Fibroblast of skin of scalp (primary cell): ENCODE data around the gene AP1B1.
A peak's percentile ranks its signal among the peaks of the same experiment; 100 is the strongest.
"Not testable (repeated sequence)": the region's sequence is repeated elsewhere in the genome, so short reads cannot be mapped to it uniquely, and the experiment has no call there.

Source experiments
- DNase-seq: peaks from one replicate; pipeline ENCODE4 v3.0.0-alpha.2; 2013

The AP1B1 gene

DNA sequence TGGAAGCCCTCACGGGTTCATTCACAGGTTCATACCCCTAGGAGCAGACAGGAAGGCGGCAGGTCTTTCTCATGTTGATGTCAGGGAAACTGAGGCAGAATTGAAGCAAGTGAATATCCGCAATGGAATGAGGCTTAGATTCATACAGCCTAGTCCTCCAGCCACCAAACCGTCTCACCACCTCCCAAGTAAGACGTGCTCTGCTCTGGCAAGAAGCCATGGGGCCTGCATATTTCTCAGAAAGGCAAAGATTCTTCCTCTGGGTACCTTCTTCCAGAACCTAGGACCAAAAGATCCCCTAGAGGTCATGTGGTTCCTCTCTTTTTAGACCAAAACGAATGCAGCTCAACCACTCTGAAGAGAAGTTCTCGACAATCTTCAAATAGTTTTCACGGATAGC, 1.7 kb downstream of the AP1B1 start:
- DNase-seq = no peak

DNA sequence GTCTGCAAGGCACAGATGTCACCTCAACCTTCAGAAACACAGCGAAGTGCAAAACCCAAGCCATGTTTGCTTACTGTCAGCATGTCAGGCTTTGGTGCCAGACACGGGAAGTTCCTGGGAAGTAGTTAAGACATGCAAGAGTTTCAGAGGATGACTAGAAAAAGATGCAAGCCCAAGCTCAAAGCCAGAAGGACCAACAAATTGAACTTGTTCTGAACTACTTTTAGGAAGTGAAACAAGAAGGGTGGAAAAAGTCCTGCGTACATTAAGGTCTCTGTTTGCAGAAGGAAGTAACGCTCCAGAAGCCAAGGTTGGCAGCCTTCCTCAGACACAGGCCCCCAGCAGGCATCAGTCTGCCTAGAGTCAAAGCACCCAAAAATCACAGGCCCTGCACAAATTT, 2.6 kb downstream of the AP1B1 start:
- DNase-seq = no peak

DNA sequence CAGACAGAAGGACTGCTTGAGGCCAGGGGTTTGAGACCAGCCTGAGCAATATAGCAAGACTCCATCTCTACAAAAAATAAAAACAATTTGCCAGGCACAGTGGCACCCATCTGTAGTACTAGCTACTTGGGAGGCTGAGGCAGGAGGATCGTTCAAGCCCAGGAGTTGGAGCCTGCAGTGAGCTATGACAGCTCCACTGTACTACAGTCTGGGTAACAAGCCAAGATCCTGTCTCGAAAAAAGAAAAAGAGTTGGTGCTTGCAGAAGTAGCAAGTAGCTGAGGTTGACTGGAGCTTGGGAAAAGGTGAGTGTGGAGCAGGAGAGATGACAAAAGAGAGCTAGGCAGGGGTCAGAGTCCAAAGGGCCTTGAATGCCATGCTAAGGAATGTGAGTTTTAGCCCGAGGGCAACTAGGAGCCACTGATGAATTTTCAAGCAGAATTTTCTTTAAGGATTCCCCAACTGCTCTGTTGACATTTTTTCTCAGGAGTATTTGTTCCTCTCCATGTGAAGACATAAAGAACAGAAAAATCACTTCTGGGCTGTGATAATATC, 3.1 kb downstream of the AP1B1 start:
- no peak for DNase-seq

DNA sequence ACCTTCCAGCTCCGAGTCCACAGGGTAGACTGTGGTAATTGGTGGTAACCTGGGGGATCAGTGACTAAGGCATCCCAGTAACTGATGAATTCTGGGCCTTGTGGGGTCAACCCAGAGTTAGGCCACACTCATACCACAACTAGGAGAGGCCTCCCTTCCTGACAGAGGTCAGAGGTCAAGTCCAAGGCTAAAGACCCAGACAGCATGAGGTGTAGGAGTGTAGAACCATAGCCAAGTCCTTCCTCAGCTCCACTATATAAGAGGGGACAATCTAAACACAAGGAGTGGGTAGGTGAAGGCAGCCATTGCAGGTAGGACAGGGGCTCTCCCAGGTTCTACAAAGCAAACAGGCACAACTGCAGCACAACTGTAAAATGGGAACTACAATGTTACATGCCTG, 4.6 kb downstream of the AP1B1 start:
- no peak for DNase-seq

DNA sequence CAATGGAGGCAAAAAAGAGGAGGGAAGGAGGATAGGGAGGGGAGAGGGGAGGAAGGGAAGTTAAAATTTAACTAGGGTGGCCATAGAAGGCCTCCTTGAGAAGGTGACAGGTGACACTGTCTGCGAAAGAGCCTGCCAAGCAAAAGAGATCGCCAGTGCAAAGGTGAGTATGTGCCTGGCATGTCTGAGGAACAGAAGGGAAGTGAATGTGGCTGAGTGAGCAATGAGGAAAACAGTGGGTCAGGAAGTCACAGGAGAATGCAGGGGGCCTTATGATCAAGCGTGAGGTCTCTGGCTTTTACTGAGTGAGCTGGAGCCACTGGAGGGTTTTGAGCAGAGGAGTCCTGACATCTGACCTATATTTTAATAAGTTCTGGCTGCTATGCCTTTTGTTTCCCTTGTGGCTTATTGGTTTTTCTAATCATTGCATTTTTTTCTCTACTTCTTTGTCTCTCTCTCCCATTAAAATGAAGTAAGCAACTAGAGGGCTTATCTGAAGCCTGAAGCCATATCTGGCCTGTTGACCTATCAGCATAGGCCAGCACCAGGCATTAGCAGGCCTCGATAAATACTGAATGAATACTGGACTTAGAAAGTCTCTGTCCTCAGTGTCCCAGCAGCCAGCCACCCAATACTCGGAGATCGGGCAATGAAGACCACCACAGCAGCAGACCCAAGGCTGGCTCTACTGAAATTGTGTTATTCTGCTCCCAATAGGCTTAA, 5.6 kb downstream of the AP1B1 start:
- DNase-seq = no peak

DNA sequence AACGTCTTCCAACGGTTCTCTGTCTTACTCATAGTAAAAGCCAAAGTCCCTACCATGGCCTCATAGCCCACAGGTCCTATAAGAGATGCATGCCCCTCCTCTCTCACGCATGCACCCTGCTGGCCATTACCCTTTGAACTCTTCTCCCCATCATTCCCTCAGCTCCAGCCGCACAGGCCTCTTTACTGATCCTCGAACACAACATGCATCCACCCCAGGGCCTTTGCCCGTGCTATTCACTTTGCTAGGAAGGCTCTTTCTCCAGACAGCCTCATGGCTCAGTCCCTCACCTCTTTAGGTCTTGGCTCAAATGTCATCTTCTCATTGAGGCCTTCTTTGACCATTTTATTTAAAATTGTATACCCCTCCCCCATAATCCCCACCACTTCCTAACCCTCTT, 7.5 kb downstream of the AP1B1 start:
- no peak for DNase-seq

DNA sequence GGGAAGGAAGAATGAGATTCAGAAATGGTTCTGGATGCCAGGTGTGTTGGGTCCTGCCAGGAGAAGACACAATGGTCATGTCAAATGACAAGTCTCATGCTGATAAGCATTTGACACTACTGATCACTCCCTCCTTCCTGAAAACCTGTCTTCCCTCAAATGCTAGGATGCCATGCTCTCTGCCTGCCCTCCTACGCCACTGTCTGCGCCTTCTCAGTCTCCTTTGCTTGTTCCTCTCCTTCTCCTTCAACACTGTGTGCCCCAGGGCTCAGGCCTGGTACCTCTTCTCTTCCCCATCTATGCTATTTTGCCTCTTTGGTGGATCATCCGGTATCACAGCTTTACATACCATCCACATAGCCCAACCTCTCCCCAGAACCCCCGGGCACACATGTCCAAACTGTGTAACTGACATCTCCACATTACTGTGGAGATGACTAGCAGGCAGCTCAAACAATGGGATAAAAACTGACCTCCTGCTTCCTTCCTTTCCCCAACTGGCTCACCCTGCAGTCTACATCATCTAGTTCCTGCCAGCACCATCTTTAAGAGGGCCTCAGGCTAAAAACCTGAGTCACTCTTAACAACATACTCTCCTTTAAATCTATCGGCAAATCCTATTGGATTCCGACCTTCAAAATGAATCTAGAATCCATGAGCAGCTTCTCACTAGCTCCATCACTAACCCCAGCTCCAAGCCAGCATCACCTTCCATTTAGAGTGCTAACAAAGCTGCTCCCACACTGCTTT, 8.2 kb downstream of the AP1B1 start:
- DNase-seq = no peak

DNA sequence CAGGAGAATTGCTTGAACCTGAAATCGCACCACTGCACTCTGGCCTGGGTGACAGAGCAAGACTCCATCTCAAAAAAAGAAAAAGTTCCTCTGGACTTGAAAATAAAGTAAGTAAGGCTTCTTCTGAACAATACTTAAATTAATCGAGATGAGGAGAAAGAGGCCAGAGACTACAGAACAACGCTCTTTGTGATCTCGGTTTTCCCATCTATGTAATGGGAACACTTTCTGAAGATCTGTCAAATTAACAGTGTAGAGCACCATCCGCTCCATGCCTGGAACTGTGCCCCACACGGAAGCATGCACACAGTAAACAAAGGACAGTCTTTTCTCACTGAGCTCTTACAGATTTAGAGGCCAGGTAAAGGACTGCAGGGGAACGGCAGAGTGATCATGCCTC, 9.1 kb downstream of the AP1B1 start:
- no peak for DNase-seq

DNA sequence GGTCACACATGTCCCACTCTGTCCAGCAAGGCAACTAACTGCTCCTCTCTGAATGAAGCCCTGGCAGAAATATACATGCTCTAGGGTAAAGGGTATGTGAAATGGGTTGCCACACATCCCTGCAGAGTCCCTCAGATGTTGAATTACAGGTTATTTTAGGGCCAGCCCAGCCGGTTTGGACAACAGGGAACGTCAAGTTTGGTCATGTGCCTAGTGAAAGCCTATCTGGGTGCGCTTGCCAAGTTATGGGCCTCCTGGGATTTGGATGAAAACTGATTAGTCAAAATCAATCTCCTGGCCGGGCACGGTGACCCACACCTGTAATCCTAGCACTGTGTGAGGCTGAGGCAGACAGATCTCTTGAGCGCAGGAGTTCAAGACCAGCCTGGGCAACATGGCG, 10.4 kb downstream of the AP1B1 start:
- DNase-seq = no peak

DNA sequence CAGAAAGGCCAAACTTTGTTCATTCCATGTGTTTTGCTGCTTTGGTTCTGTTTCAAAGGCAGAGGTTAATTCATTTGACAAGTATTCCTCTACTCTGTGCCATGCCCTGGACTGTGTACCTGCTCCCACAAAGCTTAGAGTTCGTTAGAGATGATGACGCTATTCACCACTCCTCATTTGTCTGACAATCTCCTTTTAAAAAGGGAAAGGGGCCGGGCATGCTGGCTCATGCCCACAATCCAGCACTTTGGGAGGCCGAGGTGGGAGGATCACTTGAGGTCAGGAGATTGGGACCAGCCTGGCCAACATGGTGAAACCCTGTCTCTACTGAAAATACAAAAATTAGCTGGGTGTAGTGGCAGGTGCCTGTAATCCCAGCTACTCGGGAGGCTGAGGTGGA, 11.7 kb downstream of the AP1B1 start:
- not testable (repeated sequence) for DNase-seq

DNA sequence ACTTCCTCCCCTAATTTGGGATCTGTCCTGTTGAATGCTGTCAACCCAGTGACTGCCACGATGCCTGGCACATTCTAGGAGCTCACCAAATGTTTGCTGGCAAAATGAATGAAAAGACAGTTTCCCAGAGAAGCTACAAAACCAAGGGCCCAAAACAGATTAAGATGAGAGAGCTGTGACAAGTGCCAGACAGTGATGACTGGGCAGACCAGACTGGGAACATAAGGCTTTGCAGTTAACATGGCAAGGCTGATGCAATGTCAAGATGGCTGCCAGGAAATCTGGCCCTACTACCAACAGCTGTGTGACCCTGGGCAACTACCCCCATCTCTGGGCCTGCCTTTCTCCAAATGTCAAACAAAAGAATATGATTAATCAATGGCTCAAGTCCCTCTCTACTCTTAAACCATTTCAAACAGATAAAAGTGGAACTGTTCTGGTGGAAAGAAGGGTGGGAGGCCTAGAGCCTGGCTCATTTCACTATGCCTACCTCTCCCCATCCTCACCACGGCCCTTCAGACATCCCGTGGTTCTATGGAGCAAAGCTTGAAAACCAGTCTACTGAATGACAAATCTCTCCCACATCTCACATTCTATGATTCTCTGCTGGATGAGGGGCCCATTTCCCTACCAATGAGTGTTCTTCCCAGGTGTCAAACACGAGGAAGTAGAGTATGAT, 12.8 kb downstream of the AP1B1 start:
- DNase-seq = peak; percentile 11

DNA sequence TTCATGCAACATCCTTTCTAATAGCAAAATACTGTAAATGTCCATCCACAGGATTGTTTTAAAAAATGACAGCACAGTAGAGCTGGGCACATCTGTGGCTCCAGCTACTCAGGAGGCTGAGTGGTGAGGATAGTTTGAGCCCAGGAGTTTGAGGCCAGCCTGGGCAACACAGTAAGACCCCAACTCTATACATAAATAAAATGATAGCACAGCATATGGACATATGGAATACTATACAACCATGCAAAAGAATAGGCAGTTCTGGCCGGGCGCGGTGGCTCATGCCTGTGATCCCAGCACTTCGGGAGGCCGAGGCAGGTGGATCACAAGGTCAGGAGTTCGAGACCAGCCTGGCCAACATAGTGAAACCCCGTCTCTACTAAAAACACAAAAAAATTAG, 13.6 kb downstream of the AP1B1 start:
- DNase-seq = not testable (repeated sequence)

DNA sequence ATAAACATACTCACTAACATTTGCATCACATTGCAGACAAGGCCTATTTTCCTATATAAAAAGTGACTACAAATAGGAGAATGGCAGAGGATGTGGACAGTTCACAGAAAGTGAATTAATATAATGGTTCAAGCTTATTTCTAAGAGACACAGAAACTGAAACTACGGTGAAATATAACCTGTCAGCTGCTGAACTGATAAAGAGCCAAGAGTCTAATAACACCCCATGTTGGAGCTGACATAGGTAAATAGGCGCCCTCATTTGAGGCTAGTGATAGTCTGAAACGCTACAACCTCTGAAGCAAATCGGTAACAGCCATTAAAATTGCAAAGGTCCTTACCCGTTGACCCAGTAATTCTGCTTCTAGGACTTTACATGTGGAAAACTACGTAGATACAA, 14.0 kb downstream of the AP1B1 start:
- DNase-seq = no peak

DNA sequence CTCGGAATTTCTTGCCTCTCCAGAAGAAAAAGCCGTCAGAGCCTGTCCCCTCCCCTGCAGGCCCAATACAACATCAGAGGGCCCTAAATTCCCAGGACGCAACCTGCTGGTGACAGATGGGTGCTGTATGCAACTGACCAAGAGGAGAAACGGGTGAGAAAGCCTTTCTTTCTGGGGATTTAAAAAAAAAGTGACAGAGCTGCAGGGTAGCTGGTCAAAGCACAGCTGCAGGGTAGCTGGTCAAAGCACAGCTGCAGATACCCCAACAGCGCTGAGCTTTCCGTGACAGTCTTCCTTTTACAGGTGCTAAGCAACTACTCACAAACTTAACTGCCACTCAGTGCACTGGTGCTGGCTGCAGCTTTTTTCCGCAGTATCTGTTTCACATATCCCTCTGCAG, 17.8 kb downstream of the AP1B1 start:
- no peak for DNase-seq

DNA sequence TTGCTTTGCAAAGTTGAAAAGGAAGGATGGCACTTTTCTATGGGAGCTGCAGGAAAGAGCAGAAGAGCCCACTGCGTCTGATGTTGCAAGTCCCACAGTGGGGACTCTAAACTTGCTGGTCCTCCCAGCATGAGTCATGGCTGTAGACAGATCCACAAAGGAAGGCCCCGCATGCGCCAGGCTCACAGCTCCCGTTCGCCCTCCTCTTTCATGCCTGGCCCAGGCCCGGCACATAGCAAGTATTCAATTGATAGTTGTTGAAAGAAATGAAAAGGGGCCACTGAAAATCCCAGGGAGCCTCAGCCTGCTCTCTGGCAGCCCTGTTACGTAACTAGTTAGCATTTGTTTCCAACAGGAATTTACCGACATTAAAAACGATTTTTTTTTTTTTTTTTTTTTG, 18.9 kb downstream of the AP1B1 start:
- DNase-seq = peak; percentile 83

DNA sequence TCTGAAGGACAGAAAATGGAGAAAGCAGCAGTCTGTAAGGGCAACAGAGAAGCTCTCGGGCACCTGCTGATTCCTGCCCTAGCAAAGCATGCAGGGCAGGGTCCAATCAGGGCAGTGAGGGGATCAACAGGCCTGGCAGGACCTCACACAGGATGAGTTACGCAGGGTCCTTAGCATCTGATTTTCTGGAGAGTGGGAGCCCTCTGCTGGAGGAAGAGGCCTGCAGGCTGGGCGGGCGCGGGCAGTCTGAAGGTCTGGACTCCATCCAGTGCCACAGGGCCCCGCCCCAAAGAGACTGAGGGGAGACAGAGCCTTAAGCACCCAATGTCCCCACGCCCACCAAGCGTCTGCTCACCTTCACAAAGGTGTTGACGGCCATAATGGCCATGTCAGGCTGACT, 28.9 kb downstream of the AP1B1 start:
- peak; percentile 63 for DNase-seq

DNA sequence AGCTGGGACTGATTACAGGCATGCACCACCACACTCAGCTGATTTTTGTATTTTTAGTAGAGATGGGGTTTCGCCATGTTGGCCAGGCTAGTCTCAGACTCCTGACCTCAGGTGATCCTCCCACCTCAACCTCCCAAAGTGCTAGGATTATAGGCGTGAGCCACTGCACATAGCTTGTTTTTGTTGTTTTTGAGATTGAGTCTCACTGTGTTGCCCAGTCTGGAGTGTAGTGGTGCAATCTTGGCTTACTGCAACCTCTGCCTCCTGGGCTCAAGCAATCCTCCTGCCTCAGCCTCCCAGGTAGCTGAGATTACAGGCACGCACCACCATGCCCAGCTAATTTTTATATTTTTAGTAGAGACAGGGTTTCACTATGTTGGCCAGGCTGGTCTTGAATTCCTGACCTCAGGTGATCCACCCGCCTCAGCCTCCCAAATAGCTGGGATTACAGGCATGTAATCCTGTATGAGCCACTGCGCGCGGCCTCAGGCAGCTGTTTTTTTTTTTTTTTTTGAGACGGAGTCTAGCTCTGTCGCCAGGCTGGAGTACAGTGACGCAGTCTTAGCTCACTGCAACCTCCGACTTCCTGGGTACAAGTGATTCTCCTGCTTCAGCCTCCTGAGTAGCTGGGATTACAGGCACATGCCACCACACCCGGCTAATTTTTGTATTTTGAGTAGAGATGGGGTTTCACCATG, 31.0 kb downstream of the AP1B1 start:
- DNase-seq = not testable (repeated sequence)

DNA sequence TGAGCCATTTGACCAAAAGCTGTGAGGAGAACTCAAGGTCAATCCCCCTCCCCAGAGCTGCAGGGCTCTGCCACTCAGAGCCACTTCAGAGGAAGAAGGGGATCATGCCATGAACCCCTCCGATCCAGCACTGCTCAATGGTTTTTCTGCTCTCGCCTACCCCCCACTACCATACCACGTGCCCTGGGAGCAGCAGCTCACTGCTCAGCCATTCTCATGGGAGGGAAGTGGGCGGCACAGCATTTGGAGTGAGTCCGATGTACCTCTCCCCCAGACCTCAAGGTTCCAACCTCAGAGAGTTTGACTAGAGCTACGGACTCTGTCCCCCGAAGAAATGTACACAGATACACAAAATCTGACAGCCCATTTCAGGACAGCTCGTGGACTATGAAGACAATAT, 34.5 kb downstream of the AP1B1 start:
- no peak for DNase-seq

DNA sequence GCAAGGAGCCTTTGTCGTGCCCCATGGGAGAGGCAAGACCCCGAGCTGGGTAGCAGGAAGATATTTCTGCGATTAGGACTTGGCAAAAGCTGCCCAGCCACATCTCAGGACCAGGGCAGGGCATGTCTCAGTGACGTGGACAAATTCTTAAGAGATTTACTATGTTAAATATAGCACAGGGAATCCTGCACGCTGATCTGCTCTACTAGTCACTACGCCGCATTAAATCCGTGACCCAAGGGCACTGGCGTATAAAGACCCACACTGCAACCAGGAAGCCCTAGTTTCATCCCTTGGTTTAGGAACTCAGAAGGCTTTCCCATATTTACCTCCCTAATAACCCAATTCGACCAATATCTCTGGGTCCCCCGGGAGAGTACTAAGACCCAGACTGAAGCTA, 35.1 kb downstream of the AP1B1 start:
- no peak for DNase-seq

DNA sequence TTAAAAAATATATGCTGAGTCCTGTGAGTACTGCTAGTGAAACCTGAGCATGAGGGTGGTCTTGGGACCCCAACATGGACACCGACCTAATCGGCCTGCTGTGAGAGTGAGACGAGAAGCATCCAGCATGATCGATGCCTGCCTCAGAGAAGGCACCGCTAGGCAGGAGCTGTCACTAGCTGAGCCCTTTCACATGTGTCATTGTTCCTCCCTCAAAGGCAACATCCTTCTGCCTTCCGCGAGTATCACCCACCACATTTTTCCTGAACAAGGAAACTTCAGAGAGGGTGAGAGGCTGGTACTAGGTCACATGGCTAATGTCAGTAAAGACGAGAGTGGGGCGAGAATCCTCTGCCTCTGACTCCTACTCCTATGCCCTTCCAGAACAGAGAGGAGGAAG, 35.6 kb downstream of the AP1B1 start:
- DNase-seq = no peak

DNA sequence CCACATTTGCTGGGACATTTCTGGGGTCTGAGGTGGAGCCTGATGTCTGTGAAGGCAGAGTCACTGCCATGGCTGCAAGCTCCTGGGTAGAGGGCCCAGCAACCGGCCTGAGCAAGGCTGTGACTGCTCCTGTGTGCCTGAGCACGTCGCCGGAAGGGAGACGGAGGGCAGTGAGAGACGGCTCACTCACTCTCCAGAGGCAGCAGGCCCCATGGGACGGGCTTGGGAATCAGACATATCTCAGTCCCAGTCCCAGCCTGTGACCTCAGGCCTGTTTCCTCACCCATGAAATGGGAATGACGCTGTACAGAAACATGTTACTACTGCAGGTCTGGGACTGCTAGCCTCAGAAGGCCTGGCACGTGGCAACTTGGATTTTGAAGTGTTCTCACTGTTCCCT, 36.5 kb downstream of the AP1B1 start:
- DNase-seq = no peak

DNA sequence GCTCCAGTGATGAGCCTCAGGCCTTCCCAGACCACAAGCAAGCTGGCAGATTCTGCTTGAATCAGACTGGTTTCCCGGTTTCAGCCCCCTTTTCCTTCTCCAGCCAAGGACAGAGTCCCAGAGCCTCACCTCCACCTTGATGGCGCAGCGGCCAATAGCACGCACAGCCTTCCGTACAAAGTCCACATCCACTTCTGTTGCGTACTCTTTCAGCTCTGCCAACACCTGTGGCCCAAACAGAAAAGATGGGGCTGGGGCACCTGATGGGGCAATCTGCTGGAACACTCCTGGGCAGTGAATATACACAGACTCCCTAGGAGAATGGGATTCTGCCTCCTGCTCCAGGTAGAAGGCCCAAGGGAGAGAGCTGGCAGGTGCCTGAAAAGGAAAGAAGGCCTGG, 37.3 kb downstream of the AP1B1 start:
- DNase-seq = no peak

DNA sequence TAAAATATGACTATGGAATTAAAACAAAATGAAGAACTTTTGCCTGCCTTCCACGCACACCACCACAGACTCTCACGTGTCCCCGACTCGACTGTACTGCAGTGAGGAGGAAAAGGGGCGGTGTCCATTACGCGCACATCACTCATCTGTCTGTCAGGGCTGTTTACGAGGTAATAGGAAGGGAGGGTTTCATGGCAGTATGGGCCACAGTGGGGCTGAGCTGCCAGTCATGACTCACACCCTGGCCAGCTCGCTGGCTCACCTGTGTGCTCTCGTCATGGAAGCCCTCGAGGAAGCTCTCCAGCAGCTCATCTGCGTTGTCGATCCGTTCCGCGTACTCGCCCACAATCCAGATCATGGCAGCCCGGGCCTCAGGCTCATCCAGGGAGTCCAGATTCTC, 39.4 kb downstream of the AP1B1 start:
- DNase-seq = no peak
